ENCODE measurements around the gene OPCML.

GRCh38 chr11:132610216-132610615, 922.1 kb downstream of the OPCML start:
- TF ChIP-seq CTCF (conservative IDR thresholded peaks at IDR 0.05; ENCODE audit: low read depth in 2 of 2) (no peak), EZH2 (IDR thresholded peaks at IDR 0.05; ENCODE audit: low read depth, unreplicated experiment) (no peak), EZH2phosphoT487 (IDR thresholded peaks at IDR 0.05; ENCODE audit: unreplicated experiment) (no peak)

Data from GM23338 (cell line).